GM21529 (cell line): ENCODE measurements around the gene TMEM184B.

Source experiments
- ATAC-seq: cut with Tn5 transposase; IDR thresholded peaks from one replicate; pipeline ENCODE4 v1.9.1; 2021; ENCODE audit not compliant: unreplicated experiment

The TMEM184B gene

DNA sequence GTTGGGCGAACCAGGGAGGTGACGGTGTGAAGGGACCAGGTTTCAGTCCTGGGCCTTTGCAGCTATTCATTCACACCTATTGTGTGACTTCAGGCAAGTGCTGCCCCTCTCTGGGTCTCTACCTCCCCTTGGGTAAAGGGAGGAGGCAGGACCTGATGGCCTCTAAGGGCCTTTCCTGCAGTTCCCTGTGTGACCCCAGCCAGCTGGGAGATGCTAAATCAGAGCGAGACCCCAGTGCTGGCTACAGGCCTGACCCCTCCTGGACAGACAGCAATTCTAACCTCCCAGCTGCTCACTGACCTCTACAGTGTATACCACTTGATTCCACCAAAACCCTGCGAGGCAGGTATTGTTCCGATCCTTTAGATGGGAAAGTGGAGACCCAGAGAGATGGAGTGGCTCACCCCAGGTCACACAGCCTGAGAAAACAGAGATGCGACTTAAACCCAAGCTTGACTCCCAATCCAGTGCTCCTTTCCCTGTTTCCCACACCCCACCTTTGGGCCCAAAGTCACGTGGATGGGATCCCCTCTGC is 64.8 kb downstream of the TMEM184B start:
- no peak for ATAC-seq

DNA sequence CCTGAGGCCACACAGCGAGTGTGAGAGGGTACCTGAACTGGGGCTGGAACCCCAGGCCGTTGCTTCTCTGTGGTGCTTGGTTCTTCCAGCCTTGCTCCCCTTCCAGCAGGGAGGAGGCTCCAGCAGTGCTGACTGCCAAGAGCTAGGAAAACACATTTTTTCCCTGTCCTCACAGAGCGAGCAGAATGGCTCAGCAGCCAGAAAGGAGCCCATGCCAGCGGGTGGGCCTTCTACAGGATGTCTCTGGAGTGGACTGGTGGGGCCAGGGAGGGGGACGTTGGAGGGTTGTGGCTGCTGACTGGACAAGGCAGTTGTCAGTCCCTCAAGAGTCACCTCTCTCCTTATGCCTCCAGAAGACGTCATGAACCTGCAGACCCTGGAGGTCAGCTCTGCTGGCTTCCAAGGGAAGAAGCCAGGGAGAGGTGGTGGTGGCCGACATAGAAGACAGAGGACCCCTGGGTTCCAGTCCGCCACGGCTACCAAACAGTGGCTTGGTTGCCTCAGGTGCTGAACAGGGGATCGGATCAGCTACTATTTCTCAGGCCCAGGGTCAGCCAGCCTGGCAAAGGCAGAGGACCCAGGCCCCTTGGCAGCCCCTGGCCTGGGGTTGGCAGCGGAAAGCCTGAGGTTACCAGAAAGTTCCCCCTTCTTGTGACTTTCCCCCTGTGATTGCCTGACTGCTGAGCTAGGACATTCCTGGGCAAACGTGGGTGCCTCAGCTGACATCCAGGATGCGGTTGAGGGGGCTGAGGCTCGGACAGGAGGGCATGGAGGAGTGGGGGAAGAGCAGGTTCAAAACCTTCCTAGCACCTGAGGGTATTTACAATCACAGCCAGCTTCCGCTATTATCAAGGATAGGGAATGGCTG is 67.3 kb downstream of the TMEM184B start:
- no peak for ATAC-seq

DNA sequence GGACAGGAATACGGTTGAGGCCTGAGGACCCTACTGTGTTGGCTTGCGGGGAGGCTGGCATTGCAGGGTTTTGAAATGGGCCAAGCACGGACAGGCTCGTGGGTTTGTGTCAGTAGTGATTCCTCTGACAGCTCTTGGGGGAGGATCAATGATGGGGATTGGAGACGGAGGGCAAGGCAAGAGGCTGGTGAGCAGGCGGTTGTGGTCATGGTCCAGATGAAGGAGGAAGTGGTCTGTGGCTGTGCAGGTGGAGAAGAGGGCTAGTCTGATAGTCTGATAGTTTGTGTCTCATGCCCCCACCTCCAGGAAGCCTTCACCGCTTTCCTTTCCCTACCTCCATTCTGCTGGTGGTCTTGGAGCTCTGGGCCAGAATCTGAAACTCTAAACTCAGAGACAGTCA is 68.0 kb downstream of the TMEM184B start:
- no peak for ATAC-seq

DNA sequence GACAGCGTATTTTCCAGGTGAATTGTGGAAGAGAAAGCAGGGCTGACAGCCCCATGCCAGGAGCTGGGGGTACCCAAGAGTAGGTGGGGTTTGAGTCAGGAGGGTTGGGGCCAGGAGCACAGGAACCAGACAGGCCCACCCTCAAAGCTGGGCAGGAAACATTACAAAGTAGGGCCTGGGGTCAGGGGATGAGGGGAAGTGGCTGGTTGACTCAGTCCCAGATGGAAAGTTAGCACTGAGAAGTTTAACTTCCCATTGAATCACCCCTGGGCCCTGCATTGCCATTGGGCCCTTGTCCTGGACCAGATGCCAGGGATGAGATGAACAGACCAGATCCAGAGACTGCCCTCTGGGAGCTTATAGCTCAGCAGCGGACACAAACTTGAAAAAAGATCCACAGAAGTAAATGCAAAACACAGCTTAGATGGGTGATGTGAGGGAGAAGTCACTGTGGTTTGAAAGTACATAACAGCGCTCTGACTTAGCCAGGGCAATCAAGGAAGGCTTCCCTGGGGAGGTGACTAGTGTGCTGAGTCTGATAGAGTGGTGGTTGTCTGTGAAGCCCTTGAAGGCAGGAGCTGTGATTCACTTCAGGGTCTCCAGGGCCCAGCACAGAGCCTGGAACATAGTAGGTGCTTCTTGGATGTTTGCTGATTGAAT is 68.8 kb downstream of the TMEM184B start:
- ATAC-seq = no peak

DNA sequence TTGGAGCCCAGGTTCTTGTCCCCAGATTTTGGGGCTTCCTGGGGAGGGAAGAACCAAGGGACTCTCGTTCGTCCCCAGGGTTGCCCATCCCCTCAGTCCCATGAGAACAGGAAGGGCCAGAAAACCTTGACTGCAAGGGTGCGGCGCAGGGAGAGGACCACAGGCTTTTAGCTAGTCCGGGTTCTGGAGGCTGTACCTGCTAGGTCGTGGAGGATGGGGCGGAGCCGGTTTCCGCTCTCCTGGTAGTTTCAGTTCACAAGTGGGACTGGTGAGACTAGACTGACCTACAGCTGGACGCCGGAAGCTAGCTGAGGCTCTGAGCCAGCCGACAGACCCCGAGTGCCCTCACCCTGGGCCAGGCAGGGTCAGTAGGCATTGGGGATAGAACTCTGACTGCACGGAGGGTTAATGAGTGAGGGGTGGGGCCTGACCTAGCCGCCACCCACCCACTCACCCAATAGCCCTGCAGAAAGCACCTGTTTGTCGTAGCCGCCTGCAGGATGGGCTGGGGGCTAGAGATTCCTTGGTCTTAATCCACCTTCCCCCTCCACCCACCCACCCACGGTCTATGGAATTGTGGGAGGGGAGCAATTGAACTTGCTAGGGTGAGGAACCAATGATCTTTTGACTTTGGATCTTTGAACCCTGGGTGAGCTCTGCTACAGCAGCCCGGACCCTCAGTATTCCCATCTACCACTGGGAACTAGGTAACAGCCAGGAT is 69.6 kb downstream of the TMEM184B start:
- no peak for ATAC-seq

DNA sequence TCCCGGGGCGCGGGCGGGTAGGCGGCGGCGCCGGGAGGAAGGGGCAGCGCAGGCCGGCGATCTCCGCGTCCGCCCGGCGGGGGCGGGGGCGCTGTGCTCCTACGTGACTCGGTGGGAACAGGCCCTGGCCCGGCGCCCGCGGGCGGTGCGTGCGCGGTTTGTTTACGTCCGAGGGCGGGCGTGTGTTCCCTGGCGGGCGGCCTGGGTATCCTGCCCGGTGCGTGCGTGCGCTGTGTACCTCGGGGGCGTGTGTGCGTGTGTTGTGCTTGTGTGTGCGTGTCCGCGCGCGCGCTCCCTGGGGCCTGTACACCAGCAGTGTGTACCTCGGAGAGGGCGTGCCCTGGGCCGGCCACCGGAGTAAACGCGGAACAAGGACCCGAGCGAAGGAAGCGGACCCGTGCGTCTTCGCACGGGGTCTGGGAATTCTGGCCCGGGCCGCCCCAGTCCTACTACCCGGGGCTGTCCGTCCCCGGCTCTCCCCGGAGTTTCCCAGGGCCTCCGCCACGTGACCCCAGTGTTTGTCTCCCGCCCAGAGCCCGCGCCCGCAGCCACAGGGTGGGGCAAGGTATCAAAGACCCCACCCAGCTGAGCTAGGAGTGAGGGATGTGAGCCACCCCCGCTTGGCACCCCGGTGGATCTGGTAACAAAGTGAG is 70.2 kb downstream of the TMEM184B start:
- ATAC-seq = peak; percentile 26

DNA sequence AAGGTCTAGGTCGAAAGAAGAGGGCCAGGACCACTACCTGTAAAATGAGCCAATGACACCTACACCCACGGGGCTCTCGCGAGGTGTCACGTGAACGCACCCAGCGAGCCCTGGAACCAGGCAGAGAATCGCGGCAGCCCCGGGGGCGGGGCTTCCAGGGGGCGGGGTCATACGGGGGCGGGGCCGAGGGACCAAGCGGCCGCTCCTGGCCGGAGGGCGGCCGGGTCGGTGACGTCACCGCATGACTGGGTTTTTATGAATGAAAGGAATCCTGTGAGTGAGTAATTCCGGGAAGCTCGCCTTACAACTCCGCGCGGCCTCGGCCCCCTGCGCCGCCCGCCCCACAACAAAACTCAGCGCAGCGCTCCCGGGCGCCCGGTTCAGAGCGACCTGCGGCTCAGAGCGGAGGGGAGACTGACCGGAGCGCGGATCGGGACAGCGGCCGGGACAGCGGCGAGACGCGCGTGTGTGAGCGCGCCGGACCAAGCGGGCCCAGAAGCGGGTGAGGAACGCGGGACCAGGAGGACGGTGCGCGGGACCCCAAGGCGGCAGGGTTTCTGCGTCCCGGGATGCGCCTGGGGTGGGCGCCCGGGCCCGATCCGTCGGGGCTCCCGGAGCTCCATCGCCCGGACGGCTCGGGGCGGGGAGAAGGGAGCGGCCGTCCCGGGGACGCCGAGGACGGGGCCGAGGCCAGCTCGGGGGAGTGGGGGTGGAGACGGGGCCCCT is 70.9 kb downstream of the TMEM184B start, which contains the start of gene MAFF:
Gene MAFF, plus strand, starts transcription at position 284 of the 726 bp plus-strand sequence. CDS start 11,860 bp downstream, outside the sequence.
- ATAC-seq = peak; percentile 48

DNA sequence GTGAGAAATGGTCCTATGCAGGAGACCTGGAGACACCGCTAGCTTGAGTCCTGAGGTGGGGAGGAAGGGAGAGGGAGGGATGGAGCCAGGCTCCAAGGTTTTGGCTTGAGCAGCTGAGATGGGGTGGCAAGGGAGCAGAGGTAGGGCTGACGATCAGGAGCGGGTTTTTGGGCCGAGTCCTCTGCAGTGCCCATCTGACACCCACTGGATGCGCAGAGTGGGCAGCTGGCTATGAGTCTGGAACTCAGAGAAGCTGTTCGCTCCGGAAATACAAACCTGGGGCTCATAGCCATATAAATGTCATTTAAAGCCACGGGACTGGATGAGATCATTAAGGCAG is 71.5 kb downstream of the TMEM184B start:
- ATAC-seq = no peak

DNA sequence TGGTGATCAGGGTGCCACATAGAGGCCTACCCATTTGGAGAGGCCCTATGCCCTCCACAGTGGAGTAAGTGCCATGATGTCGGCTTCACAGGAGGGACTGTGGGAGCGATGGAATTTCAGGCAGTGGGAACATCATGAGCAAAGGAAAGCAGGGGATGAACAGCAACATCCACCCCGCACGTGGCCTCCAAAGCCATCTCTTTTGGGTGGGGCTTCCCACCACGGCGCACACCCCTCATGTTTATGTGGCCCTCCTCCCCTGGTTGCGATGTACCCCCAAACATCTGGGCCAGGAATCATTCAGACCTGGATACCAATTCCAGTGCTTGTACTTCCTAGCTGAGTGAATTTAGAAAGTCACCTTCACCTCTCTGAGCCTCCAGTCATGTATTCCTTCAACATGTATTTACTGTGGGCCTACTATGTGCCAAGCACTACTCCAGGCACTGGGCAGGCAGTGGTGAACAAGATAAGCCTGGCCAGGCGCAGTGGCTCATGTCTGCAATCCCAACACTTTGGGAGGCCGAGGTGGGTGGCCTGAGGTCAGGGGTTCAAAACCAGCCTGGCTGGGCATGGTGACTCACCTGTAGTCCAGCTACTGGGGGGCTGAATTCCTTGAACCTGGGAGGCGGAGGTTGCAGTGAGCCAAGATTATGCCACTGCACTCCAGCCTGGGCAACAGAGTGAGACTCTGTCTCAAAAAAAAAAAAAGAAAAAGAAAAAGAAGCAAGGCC is 72.8 kb downstream of the TMEM184B start:
- no peak for ATAC-seq

DNA sequence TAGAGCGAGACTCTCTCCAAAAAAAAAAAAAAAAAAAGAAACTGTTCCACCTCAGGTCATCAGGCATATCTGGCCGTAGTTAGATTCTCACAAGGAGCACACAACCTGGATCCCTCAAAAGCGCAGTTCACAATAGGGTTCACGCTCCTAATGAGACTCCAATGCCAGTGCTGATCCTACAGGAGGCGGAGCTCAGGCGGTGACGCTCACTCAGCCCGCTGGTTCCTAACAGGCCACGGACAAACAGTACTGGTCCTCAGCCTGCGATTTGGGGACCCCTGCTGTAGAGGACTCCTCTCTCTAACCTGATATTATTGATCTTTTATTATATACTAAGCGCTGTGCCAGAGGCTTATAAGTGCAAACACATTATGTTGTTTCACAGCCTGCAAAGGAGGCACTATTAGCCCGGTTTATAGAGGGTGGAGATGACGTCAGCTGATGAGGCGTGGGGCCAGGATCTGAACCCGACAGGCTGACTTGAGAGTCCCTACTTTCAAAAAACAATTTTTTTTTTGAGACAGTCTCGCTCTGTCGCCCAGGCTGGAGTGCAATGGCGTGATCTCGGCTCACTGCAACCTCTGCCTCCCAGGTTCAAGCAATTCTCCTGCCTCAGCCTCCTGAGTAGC is 75.9 kb downstream of the TMEM184B start:
- ATAC-seq = no peak

DNA sequence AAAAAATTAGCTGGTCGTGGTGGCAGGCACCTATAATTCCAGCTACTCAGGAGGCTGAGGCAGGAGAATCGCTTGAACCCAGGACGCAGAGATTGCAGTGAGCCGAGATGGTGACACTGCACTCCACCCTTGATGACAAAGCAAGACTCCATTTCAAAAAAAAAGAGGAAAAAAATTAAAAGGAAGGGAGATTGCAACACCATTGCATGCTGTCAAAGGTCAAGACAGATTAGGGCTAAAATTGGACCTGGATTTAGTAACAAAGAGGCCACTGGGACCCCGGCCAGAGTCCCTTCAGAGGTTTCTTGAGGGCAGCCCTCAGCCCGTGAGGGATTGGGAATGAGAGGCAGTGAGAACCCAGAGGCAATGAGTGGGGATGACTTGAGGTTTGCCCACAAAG is 79.2 kb downstream of the TMEM184B start:
- no peak for ATAC-seq

DNA sequence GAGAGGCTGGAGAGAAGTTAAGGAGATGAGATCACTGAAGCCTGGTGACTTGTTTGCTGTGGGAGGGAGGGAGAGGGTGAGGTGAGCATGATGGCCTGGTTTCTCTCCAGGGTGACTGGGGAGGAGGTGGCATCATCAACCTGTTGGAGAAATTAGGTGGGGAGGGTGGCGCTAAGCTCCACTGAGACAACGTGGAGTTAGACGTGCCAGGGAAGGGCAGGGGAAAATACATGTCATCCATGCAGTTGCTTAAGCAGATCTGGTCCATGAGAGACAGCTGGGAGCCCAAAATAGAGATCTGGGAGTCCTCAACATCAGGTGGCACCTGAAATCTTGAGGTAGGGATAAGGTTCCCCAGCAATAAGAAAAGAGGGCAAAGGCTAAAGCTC is 80.3 kb downstream of the TMEM184B start:
- no peak for ATAC-seq

DNA sequence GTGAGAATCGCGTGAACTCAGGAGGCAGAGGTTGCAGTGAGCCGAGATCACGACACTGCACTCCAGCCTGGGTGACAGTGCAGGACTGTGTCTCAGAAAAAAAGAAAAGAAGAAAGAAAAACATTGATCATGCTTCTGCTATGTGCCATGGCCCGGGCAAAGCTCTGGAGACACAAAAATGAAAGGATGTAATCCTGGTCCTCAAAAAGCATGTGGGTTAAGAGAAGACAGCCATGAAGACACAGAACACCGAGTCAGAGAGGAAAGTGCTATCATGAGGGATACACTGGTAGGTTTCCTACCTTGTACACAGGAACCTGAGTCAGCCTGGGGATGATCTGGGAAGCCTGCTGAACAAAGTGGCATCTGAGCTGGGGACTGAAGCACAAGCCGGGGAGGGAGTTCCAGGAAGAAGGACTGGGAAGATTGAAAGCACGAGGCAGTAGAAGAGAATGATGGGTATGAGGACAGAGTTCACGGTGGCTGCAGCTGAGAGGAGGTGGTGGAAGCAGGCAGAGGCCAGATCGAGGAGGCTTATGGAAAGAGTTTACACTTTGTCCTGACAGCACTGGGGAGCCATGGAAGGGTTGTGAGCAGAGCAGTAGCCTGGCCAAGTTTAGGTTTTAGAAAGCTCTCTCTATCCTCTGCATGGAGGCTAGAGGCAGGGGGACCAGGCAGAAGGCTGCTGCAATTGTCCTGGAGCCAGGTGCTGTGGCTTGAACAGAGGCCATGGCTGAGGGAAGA is 80.9 kb downstream of the TMEM184B start:
- ATAC-seq = no peak

DNA sequence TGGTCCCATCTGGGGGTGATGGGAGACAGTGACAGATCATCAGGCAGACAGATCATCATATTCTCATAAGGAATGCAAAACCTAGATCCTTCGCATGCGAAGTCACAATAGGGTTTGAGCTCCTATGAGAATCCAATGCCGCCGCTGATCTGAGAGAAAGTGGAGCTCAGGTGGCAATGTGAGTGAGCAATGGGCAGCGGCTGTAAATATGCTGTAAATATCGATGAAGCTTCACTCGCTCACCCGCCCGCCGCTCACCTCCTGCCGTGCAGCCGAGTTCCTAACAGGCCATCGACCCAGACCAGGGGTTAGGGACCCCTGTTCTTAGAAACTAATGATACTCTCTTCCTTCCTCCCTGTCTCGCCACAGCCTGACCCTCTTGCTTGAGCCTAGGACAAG is 81.8 kb downstream of the TMEM184B start:
- no peak for ATAC-seq

DNA sequence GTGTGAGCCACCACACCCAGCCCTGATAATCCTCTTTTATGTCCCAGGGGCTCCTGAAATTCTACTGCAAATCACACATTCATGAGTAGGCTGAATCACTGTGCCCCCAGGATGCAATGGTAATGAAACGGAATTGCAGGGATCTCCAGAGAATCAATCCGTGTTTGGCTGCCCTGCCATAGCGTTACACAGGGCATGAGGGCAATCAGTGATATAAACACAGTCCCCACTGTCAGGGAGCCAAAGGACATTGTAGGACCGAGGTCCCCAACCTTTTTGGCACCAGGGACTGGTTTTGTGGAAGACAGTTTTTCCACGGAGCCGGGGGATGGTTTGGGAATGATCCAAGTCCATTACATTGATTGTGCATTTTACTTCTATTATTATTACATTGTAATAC is 82.2 kb downstream of the TMEM184B start:
- ATAC-seq = no peak

DNA sequence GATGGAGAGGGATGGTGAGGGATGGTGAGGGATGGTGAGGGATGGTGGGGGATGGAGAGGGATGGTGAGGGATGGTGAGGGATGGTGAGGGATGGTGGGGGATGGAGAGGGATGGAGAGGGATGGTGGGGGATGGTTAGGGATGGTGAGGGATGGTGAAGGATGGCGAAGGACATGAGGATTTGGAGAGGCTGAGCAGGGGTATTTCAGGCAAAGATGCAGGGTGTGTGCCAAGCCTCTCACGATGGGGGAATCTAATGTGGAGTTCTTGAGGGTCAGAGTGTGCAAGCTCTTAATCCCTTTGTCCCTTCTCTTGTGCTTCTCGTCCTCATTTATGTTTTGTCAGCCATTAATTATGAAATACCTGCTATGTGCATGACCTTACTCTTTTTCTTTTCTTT is 83.7 kb downstream of the TMEM184B start:
- no peak for ATAC-seq

DNA sequence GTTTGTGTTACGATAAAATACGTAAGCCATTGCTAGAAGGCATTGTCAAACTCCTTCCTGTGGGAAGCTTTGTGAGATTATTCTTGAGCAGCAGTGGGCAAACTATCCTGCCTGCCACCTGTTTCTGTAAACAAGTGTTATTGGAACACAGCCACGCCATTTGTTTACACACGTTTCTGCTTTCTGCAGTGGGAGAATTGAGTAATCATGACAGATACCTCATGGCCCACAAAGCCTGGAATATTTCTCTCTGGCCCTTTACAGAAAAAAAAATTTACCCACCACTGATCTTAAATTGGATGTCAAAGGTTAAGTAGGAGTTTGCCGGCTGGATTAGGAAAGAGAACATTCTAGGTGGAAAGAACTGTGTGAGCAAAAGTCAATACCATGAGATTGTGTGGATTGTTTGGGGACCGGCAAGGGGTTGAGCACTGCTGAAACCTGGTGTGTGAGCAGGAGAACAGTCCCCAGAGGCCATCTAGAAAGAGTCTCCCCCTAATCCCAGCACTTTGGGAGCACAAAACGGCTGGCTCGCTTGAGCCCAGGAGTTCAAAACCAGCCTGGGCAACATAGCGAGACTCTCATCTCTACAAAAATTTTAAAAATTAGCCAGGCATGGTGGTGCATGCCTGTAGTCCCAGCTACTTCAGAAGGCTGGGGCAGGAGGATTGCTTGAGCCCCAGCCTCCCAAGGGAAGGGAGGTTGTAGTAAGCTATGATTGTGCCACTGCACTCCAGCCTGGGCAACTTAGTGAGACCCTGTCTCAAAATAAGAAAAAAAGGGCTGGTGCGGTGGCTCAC is 85.2 kb downstream of the TMEM184B start:
- ATAC-seq = no peak

DNA sequence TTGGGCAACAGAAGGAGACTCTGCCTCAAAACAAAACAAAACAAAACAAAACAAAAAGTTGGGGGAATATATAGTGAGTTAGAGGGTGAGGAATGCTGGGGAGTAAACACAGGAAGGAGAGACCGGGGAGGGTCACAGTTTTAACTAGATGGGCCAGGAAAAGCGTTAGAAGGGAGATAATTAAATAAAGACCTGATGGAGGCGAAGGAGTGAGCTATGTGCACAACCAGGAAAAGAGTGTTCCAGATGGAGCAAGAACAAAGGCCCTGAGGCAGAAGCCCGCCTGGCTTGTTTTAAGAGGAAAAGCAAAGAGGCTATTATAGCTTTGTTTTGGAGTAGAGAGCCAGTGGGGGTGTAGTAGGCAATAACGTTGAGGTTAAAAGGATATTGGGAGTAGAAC is 86.4 kb downstream of the TMEM184B start:
- ATAC-seq = no peak
